GM21423 (cell line): Measurements from ENCODE around the gene GUCA1C.

Source experiments
- ATAC-seq: cut with Tn5 transposase; IDR thresholded peaks from one replicate; pipeline ENCODE4 v1.9.1; 2021; ENCODE audit warnings: mild to moderate bottlenecking, moderate library complexity; ENCODE audit not compliant: unreplicated experiment

Gene GUCA1C

DNA sequence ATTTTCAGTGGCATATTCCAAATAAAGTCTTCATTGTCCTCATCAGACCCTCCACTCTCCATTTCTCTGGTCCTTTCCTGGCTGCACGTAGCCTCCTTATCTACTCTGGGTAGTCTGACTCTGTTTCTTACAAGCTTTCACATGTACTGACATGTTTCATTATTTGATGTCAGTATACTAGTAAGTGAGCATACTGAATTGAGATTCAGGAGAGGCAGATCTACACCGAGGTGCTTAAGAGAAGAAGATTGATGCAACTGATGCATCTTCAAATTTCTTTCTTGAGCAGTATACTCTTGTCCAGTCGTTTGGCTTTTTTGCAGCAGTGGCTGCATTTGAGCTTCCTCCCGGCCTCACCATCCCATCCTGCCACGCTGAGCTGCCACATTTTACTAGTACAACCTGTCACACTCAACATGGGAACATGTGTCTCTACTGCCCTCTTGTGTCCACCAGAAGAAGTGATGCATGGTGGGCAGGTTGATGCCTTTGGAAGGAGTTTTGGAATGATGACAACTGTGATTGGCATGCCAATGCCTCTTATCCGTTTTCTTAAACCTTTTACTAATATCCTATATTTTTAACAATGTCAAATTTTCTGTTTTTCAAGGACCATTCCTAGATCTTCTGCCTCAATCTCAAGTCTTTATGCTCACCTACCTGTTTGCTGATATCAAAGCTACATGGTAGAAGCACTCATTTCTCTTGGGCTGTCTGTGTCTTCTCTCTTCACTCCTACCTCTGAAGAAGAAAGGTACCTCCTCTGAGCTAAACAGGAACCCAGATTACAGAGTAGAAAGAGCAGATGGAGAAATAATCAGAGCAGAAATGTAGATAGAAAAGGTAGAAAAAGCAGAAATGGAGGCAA lies 38.7 kb downstream of the GUCA1C start:
- ATAC-seq, result peak; percentile 97

DNA sequence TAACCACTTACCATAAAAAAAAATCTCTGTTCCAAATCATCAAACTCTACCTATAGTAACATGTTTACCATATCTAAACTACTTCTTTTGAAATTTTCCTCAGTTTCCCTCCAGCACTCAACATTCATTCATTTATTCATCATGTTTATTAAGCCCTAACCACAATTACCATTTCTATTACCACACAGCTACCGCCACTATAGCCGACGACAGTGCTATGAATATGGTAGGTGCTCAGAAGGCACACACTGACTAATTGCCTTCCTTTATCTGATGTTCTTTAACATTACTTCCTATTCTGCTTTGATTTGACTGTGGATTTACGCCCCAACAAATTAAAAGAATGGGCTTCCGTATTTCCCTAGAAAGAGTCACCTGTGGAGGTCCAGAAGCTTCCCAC lies 43.9 kb downstream of the GUCA1C start:
- ATAC-seq, result no peak

DNA sequence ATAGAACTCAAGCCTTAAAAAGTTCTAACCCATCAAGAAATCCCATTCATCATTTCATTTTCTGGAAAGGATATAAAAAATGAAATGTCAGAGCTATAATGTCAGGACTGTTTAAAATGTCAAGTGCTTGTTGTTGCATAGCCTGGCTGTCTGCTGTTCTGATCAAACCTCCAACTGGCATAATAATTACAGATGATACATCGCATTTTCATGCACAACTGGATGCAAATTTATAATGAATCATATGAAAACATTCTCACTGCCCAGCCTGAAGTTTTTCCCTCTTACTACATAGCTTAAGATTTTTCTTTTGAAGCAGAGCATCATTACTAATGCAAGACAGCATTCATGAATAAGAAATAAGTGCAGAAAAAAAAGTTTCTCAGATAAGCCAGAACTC lies 46.5 kb downstream of the GUCA1C start:
- ATAC-seq, result no peak

DNA sequence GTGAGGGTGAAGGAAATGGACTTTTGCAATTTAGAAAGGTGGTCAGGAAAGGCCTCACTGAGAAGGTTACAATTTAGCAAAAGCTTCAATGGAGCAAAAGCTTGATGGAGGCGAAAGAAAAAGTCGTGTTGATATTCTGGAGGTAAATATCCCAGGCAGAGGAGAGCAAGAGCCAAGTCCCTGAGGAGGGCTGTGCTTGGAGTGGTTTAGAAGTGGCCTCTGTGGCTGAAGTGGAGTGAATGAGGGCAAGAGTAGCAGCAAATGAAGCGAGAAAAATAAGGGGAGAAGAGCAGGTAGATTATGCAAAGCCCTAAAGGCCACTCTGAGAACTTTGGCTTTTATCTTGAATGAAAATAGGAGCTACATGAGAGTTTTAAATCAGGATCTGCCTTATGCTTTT lies 54.1 kb downstream of the GUCA1C start:
- no peak for ATAC-seq

DNA sequence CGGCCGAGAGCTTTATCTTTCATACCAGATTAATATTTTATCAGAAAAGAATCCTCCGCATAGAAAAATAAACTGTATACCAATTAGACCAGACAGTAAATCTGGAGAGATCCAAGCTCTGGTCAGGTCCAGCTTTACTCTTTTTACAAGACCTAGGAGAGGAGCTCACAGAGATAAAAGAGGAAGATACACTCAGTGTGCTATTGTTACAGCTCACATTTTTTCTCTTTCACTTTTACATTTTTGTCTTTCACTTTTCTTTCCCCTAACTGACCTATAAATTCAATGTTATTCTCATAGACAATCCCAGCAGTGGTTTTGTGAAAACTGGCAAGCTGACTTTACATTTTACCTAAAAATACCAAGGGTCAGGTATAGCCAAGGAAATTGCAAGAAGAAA lies 55.8 kb downstream of the GUCA1C start:
- no peak for ATAC-seq

DNA sequence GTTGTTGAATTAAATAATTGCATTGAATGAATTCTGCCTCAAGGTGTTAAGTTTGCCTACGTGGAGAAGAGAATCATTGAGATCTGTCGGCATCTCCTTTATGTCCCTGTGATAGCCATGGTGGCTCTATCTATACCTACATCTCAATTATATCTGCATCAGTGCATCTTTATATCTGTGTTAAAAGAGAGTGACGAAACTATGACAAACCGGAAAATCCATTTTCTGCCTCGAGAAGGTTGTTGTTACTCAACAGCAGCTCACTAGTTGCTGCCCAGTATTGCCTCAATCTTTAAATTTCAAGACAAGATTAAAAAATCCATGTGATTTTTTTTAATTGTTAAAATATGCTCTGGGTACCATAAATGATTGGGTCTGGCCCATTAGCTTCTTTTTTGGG lies 58.7 kb downstream of the GUCA1C start:
- ATAC-seq, result no peak

DNA sequence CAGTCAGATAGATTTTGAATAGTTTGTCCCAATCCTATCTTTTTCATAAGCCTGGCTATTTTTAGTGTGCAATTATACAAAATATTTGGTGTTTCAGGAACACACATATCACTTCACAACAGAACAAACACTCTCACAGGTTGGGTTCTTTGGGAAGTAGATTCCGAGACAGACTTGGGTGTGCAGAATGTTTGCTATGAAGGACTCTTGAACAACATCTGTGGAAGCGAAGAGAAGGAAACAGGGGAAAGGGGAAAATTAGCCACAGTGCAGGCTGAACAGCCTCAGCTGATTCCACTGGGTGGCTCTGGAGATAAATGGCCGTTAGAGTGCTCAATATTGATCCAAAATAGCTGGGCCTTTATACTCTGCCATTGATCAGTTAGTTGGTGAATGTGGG lies 61.8 kb downstream of the GUCA1C start:
- no peak for ATAC-seq

DNA sequence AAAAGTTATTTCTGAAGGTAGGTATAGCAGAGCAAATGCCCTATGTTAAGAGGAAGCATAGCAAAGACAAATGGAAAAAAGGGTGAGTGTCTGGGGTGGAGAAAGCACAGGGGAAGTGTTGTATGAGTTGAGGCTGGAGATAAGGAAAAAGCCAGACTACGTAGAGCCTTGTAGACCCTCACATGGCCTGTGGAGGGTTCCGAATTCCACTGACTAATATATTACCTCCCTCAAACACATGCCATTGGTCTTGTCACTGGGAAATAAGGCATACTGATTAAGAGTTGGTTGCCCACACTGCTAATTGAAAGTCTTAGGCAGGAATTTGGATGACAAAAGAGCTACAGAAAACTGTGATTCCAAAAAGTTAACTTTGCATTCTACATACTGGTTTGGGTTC lies 65.9 kb downstream of the GUCA1C start:
- no peak for ATAC-seq

DNA sequence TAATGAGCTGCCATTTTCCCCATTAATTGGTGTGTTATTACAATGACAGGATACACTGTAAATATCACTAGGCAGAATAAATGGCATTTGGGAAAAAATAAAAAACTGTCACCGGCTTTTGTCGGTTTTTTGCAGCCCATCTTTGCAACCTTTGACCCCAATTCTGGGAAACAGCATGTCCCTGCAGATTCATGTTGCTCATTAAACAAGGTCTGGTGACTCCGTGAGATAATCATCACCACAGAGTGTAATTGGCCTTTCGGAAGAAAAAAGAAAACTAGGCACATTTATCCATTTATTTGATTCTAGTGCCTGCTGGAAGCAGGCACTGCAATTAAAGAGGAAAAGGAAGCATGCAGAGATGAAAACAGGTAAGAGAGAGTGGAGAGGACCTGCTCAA lies 66.6 kb downstream of the GUCA1C start:
- no peak for ATAC-seq

DNA sequence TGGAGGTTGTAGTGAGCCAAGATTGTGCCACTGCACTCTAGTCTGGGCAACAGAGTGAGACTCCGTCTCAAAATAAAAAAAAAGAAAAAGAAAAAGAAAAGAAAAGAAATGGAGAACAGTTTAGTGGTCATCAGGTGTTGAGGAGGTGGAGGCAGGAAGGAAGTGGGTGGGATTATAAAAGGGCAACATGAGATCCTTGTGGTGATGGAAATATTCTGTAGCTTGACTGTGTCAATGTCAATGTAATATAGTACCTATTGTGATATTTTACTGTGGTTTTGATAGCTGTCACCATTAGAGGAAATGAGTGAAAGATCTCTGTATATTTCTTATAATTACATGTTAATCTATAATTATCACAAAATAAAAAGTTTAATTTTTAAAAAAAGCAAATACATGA lies 70.3 kb downstream of the GUCA1C start:
- ATAC-seq, result no peak

DNA sequence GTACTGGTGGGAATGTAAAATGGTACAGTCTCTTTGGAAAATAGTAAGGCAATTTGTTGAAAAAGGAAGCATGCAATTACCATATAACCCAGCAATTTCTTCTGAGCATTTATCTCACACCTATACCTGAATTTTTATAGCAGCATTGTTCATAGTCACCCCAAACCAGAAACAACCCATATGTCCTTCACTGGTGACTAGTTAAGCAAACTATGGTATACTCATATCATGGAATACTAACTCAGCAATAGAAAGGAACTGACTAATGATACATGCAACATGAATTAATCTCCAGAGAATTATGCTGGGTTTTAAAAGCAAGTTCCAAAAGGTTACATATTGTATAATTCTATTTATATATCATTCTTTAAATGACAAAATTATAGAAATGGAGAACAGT lies 70.9 kb downstream of the GUCA1C start:
- no peak for ATAC-seq

DNA sequence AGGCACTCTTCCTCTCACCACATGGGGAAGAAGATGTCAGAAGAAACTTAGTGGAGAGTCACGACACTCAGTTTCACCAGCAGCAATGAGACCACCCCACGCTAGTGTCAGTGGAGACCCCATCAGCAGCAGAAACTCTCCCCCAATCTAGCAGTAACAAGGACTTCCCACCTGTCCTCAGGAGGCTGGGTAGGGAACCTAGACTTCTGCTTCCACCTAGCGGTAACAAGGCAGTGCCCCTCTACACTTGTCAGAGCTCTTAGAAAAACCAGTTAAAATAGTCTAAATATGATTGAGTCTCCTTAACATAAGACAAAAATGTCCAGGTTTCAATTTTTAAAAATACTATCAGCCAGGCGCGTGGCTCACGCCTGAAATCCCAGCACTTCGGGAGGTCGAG lies 73.8 kb downstream of the GUCA1C start:
- no peak for ATAC-seq

DNA sequence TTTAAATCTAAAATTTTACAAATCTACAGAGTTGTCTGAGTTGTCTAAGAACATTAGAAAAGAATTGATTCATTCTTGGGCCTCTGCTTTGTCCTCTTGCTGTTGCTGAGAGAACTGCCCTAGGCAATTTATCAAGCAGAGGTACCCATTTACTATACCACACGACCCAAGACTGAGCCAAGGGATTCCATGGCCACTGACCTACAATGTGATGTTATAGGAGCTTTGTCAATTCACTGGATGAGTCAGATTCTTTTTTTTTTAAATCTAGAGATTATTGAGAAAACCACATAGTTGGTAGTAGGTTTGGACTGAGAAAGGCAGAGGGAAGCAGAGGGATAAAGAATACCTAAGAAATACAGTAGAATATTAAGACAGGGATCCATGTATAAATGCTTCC lies 75.8 kb downstream of the GUCA1C start:
- ATAC-seq, result no peak

DNA sequence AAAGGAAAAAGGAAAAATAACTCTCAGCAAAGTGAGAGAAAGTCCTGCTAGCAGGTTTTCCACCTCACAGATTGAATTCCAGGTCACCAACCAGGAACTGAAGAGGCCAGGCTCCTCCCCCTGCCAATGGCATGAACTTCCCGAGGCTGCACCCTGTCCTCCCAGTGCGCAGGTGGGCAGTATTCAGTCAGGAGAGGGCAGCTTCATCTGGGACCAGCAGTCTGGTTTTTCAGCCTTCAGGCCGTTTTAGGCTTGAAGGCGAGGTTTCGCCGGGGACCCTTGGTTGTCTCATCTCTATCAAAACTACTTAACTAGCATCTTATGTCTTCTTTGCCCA lies 89.9 kb downstream of the GUCA1C start:
- ATAC-seq, result no peak

DNA sequence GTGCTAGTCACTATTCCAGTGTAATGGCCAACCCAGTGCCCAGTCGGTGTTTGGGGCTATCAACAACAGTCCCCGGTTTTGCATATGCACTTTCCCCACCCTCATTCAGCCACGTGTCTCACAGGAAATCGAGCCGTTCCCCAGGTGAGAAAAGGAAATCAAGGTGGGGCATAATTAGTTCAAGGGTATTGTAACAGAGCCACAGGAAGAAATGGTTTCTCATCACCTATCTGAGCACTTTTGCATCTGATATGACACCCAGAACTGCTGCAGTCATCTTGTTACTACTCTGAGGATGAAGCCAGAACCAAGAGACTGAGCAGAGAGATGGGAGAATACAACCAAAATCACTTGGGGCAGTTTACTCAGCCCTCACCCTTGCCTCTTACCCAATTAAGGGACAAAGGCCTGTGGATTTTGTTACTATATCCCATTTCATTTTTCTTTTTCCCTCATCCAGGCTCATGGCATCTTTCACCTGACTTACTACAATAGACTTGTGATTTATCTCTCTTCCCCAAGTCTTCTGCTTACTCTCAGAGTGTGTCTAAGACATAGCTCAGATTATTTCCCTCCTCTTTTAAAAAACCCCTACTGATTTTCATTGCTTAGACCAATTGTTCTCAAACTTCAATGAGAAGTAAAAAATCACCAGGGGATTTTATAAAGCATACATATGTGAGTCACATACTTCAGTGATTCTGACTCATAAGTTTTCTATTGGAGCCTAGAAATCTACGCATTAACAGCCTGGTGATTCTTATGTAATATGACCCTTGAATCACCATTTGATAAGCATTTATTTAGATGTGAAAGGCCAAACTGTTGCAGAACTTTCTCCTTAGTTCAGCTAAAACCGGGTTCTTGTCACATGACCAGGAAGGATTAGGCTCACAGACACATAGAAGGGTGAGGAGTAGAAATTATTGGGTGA lies 90.5 kb downstream of the GUCA1C start:
- ATAC-seq, result peak; percentile 60

DNA sequence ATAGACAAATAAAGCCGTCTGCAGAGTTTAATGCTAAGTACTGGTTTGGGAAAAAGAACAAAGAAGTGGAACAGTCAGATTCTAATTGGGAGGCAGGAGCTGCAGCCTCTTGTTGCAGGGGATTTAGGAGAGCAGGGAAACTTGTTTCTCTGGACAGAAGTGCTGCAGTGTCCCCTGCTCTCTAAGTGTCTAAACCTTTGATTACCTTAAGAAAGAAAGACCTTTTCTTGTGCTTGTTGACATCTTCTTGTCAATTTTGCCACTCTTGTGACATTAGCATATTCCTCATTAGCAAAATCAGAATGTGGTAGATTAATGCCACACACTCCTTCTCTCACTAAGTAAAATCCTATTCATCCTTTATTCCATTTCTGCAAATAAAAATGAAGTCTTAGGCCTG lies 92.3 kb downstream of the GUCA1C start:
- no peak for ATAC-seq
